Cardiac muscle cell (in vitro differentiated cells and primary cell): ENCODE results near the gene RBKS. TPM values are rescaled to one million over a fixed set of nuclear protein-coding genes. Genes with fewer than 3 reads are reported as not detected.

Experiments
- DNase-seq, 2 donors: peaks; one replicate each; pipeline versions ENCODE4 v3.0.0 to v3.0.0-alpha.2; 2010 to 2017; ENCODE audit warnings: low read depth in 1 of 2, low spot score in 1 of 2
- H3K27ac ChIP-seq: fragments of 200-600 bp; sonication (generic); 2 replicates; pipeline ENCODE4 v1.5.1; 2016
- H3K27me3 ChIP-seq: fragments of 200-600 bp; sonication (generic); 2 replicates; pipeline ENCODE4 v1.6.0; 2016; ENCODE audit warnings: control low read depth
- H3K36me3 ChIP-seq: fragments of 200-600 bp; sonication (generic); 2 replicates; pipeline ENCODE4 v1.5.1; 2016; ENCODE audit warnings: control low read depth
- H3K4me1 ChIP-seq: fragments of 200-600 bp; sonication (generic); 2 replicates; pipeline ENCODE4 v1.8.1; 2017; ENCODE audit warnings: low read depth, mild to moderate bottlenecking, mixed run types
- H3K4me3 ChIP-seq: fragments of 200-600 bp; sonication (generic); 2 replicates; pipeline ENCODE4 v1.5.1; 2016; ENCODE audit warnings: mild to moderate bottlenecking
- H3K9me3 ChIP-seq: fragments of 200-600 bp; sonication (generic); 2 replicates; pipeline ENCODE4 v1.5.1; 2017; ENCODE audit warnings: low read depth, mild to moderate bottlenecking, control low read depth
- CTCF ChIP-seq: IDR thresholded peaks from 2 replicates; pipeline ENCODE4 v1.5.1; 2012; ENCODE audit warnings: low read depth, mild to moderate bottlenecking, low read length
- polyA plus RNA-seq: library from polyadenylated mRNA; unstranded; fragments of >200 nt; fragmentation: Nextera tagmentation; extraction: Ambion mirVana; gene quantifications from 2 replicates; pipeline ENCODE4 v1.2.1, GENCODE V29; 2016
- total RNA-seq: library from RNA; depleted of rRNA; stranded (reverse); fragments of >200 nt; gene quantifications from 2 replicates; pipeline ENCODE4 v1.2.3, GENCODE V29; 2016

RBKS gene
- total and polyA plus RNA-seq, 2 experiments from 2014 or later = 4.1 to 6.9 TPM

DNA sequence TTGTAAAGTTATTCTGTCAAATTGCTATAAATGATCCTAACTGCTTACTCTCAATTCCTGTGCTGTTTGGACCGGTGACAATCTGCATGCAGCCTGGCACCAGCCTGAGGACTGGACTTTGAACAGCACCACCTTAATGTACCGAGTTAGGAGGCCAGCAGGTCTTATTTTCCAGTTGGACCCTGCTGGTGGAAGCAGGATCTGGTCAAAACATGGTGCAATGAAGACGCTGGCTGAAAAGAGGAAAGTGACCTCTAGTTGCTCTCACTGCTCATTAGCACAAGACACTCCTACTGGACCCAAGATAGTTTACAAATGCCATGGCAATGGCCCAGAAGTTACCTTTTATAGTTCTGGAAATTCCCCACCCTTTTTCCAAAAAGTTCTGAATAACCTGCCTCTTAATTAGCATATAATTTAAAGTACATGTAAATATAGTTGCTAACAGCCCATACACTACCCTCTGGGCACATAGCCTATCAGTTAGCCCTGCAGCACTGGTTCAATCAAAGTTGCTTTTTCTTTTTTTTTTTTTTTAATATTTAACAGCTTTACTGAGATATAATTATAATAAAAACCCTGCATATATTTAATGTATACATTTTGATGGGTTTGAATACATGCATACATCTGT lies 35.8 kb downstream of the RBKS start:
- H3K4me3 ChIP-seq = no peak overlapping the region
- no peaks in the 10 kb centered on the region for H3K36me3 ChIP-seq
- no peaks in the 10 kb centered on the region for H3K4me1 ChIP-seq
- no peak for DNase-seq
- H3K27ac ChIP-seq = no peak overlapping the region
- H3K9me3 ChIP-seq = no peaks in the 10 kb centered on the region
- no peak for TF ChIP-seq CTCF
- no peaks in the 10 kb centered on the region for H3K27me3 ChIP-seq

GRCh38 chr2:27852691-27853090 lies 37.5 kb downstream of the RBKS start:
- Histone ChIP-seq H3K27me3 (no peaks in the 10 kb centered on the region), H3K4me3 (no peak overlapping the region), H3K4me1 (no peaks in the 10 kb centered on the region), H3K9me3 (no peaks in the 10 kb centered on the region), H3K27ac (no peak overlapping the region), H3K36me3 (no peaks in the 10 kb centered on the region)
- no peak for DNase-seq
- no peak for TF ChIP-seq CTCF

- no peak overlapping the region for H3K27ac ChIP-seq
- DNase-seq = no peak
These were observed 40.5 kb downstream of the RBKS start for GRCh38 chr2:27849558-27850205.

DNA sequence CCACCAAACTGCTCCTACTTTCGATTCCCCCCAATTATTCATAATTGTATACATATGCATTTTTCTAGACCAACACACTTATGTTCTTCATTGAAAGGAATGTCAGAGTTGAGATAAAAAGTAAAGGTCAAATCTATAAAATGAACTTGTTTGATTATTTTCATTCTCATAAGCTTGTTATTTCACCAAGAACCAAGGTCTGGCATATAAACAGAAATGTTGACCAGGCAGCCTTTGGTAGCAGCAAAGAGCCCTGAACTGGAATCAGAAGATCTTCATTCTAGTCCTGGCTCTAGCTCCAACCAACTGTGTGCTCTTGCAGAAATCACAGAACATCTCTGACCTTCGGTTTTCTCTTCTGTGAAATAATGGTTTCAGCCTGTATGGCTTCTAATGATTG lies 42.9 kb downstream of the RBKS start:
- Histone ChIP-seq H3K36me3 (no peaks in the 10 kb centered on the region), H3K4me3 (no peak overlapping the region), H3K27ac (no peak overlapping the region), H3K27me3 (peaks cover 4% of the 10 kb centered on the region), H3K9me3 (no peaks in the 10 kb centered on the region), H3K4me1 (no peaks in the 10 kb centered on the region)
- TF ChIP-seq CTCF = no peak
- DNase-seq = no peak

More at GRCh38 chr2:27849558-27850205, 40.5 kb downstream of the RBKS start:
- H3K27me3 ChIP-seq = no peaks in the 10 kb centered on the region
- H3K36me3 ChIP-seq = no peaks in the 10 kb centered on the region
- H3K4me1 ChIP-seq = no peaks in the 10 kb centered on the region
- no peak for TF ChIP-seq CTCF
- no peaks in the 10 kb centered on the region for H3K9me3 ChIP-seq
- no peak overlapping the region for H3K4me3 ChIP-seq

- no peak for TF ChIP-seq CTCF
- Histone ChIP-seq H3K4me3 (no peak overlapping the region), H3K27me3 (peaks cover 4% of the 10 kb centered on the region), H3K36me3 (no peaks in the 10 kb centered on the region), H3K9me3 (no peaks in the 10 kb centered on the region), H3K27ac (no peak overlapping the region), H3K4me1 (no peaks in the 10 kb centered on the region)
- no peak for DNase-seq
These were observed 45.3 kb downstream of the RBKS start for GRCh38 chr2:27844821-27845255.
